ENCODE data around the gene MICAL2. TPM values are rescaled to one million over a fixed set of nuclear protein-coding genes. Genes with fewer than 3 reads are reported as not detected.

Gene MICAL2
- total RNA-seq, 4 donors from 2014 or later: 196 to 550 (median 237) TPM

GRCh38 chr11:12137005-12137690, 26.8 kb downstream of the MICAL2 start:
- WGBS, 2 donors (ENCODE audit: low coverage in 1 of 2): 70 to 75% methylated on average over 1 of the region's 12 CpGs
- no peak overlapping the region for H3K4me3 ChIP-seq
- TF ChIP-seq POLR2AphosphoS5 (IDR thresholded peaks at IDR 0.05) (no peak), POLR2A (IDR thresholded peaks at IDR 0.05) (no peak), EP300 (IDR thresholded peaks at IDR 0.05) (no peak), CTCF (IDR thresholded peaks at IDR 0.05) (no peak)

DNA sequence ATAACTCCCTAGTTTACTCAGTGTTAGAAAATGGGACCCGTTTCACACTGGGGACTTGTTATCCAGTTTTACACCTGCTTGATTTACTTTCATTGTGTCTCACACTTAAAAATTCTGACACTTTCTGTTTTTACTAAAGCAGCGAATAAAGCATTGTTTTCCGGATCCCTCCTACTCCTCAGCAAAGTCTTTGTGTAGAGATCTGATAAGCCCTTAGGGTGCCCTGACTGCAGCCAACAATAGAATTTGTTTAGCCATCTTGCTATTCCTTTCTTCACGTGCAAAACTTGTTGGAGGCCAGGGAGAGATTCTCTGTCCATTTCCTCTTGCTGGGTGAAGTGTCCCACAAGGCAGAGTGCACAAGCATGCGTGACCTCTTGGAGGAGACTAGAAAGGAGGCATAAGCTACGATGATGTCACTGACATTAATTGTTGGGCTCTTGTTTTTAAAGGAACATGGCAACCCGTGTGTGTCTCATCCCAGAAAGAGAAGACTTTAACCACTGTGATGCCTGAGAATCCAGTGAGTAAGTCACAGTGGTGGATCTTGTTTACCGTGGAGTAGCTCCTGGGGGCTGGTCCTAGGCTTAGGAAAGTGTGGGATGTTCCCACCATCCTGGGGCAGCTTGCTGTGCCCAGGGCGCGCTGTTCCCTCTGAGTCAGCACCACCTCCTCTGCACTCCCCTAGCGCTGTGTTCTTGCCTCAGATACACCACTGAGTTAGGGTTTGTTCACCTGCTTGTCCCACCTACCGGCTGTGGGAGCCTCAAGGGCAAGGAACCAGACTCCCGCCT, 27.7 kb downstream of the MICAL2 start:
- peaks cover 11 to 96% (median 30%) of the 10 kb centered on the region in 3 donors for H3K4me1 ChIP-seq
- WGBS, 2 donors (ENCODE audit: low coverage in 1 of 2): 38 to 46% methylated on average over 5 to 8 of the region's 13 CpGs
- no peaks in the 10 kb centered on the region for H3K9me3 ChIP-seq
- H3K4me3 ChIP-seq: no peak overlapping the region
- H3K27me3 ChIP-seq: no peaks in the 10 kb centered on the region
- ATAC-seq: peak; percentile 20
- peak overlapping the region; percentile 68 to 90 (median 83) for H3K27ac ChIP-seq
- no peaks in the 10 kb centered on the region for H3K36me3 ChIP-seq
- TF ChIP-seq CTCF (IDR thresholded peaks at IDR 0.05) (no peak), POLR2A (IDR thresholded peaks at IDR 0.05) (no peak), POLR2AphosphoS5 (IDR thresholded peaks at IDR 0.05) (peak; percentile 70)

More at GRCh38 chr11:12137005-12137690, 26.8 kb downstream of the MICAL2 start:
- Histone ChIP-seq H3K27ac (peak overlapping the region; percentile 49 to 90 (median 83)), H3K27me3 (no peaks in the 10 kb centered on the region), H3K9me3 (no peaks in the 10 kb centered on the region), H3K4me1 (peaks cover 11 to 96% (median 24%) of the 10 kb centered on the region in 3 donors), H3K36me3 (no peaks in the 10 kb centered on the region)
- no peak for ATAC-seq

DNA sequence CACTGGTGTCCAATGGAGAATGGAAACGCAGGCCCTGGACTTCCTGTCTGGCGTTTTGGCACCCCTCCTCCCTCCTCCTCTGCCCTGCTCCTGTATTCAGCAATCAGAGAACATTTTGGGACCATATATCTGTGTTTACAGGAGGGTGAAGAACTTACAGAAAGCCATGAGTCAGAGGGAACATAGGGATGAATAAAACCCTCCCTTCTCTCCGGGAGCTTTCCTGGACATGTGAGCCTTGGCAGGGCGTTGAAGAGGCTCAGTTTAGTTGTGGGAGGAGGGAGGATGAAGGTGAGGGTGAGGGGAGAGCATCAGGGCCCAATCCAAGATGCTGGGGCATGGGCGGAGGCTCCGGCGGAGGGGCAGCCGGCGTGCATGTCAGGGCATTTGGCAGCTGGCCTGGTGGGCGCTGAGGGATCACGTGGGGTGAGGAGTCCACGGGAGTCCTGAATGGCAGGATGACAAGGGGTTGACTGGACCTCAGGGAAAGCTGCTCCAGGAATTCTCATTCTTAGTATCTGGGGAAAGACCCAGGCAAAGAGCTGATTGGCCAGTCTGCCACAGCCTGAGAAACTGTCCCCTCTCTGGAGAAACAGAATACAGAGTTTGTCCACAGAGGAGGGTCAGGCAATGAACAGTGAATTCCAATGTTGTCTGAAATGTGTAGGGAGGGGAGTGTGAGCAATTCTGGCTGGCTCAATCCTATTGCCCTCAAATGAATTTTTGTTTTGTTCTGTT, 28.9 kb downstream of the MICAL2 start:
- Histone ChIP-seq H3K27me3 (no peaks in the 10 kb centered on the region), H3K4me3 (no peak overlapping the region), H3K36me3 (no peaks in the 10 kb centered on the region), H3K27ac (peak overlapping the region; percentile 68 to 90 (median 83)), H3K4me1 (peaks cover 11 to 98% (median 40%) of the 10 kb centered on the region in 3 donors), H3K9me3 (no peaks in the 10 kb centered on the region)
- peak; percentile 42 for ATAC-seq
- TF ChIP-seq EP300 (IDR thresholded peaks at IDR 0.05) (no peak), POLR2AphosphoS5 (IDR thresholded peaks at IDR 0.05) (peak; percentile 90), POLR2A (IDR thresholded peaks at IDR 0.05) (no peak)
- 18 to 65% methylated on average over 7 to 8 of the region's 12 CpGs for WGBS, 2 donors (ENCODE audit: low coverage in 1 of 2)

DNA sequence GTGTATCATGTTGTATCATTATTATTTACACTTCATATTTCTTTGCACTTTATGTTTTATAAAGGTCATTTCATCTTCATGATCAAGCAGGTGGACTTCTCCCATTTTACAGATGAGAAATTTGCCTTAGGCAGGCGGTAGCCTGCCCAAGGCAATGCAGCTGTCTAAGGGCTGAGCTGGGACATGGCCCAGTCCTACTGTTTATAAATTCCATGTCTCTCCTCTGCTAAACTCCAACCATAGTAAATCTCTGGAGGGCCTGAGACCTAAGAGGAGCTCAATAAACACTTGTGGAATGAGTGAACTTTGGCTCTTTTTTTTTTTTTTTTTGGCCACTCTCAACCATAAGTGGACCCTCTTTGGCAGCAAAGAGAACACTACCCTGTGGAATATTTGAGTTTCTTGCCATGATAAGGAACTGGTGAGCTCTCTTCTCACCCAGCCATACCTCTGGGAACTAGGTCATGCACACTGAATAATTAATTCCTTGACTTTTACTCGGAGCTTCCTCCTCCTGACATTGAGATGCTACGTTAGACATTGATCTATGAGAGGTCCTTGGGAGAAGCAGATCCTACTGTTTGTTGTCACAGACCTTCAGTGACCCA, 29.9 kb downstream of the MICAL2 start:
- H3K27me3 ChIP-seq: no peaks in the 10 kb centered on the region
- TF ChIP-seq POLR2A (IDR thresholded peaks at IDR 0.05): no peak
- peak; percentile 38 for TF ChIP-seq POLR2AphosphoS5 (IDR thresholded peaks at IDR 0.05)
- TF ChIP-seq CTCF (IDR thresholded peaks at IDR 0.05): no peak
- no peak for TF ChIP-seq EP300 (IDR thresholded peaks at IDR 0.05)
- no peaks in the 10 kb centered on the region for H3K36me3 ChIP-seq
- no peak for ATAC-seq
- H3K4me3 ChIP-seq: no peak overlapping the region
- 25 to 33% methylated on average over 2 to 3 of the region's 3 CpGs for WGBS, 2 donors (ENCODE audit: low coverage in 1 of 2)
- H3K9me3 ChIP-seq: no peaks in the 10 kb centered on the region
- H3K27ac ChIP-seq: peak overlapping the region; percentile 68 to 90 (median 83)
- peaks cover 11 to 96% (median 44%) of the 10 kb centered on the region in 3 donors for H3K4me1 ChIP-seq

GRCh38 chr11:12141283-12141682, 30.9 kb downstream of the MICAL2 start:
- no CpG with 5 or more reads among the region's 1 CpG for WGBS, 2 donors (ENCODE audit: low coverage in 1 of 2)
- no peaks in the 10 kb centered on the region for H3K36me3 ChIP-seq
- TF ChIP-seq POLR2AphosphoS5 (IDR thresholded peaks at IDR 0.05): no peak
- TF ChIP-seq CTCF (IDR thresholded peaks at IDR 0.05): no peak
- no peak for TF ChIP-seq POLR2A (IDR thresholded peaks at IDR 0.05)
- no peak for TF ChIP-seq EP300 (IDR thresholded peaks at IDR 0.05)
- H3K27ac ChIP-seq: peak overlapping the region in 3 of 4 donors; percentile 82 to 90 (median 84)
- ATAC-seq: no peak
- peaks cover 11 to 86% (median 44%) of the 10 kb centered on the region in 3 donors for H3K4me1 ChIP-seq
- no peak overlapping the region for H3K4me3 ChIP-seq
- no peaks in the 10 kb centered on the region for H3K9me3 ChIP-seq
- H3K27me3 ChIP-seq: no peaks in the 10 kb centered on the region
